Measurements from ENCODE around the gene ANKRD49. TPM values are rescaled to one million over a fixed set of nuclear protein-coding genes. Genes with fewer than 3 reads are reported as not detected.
"Not testable (repeated sequence)": the region's sequence is repeated elsewhere in the genome, so short reads cannot be mapped to it uniquely, and the experiment has no call there.

The ANKRD49 gene
- total and polyA plus RNA-seq, 10 of the 15 experiments (the other 5 are each of a cell fraction or from before 2014, with no cell fraction given), result 19.2 to 46.6 (median 33.6) TPM

DNA sequence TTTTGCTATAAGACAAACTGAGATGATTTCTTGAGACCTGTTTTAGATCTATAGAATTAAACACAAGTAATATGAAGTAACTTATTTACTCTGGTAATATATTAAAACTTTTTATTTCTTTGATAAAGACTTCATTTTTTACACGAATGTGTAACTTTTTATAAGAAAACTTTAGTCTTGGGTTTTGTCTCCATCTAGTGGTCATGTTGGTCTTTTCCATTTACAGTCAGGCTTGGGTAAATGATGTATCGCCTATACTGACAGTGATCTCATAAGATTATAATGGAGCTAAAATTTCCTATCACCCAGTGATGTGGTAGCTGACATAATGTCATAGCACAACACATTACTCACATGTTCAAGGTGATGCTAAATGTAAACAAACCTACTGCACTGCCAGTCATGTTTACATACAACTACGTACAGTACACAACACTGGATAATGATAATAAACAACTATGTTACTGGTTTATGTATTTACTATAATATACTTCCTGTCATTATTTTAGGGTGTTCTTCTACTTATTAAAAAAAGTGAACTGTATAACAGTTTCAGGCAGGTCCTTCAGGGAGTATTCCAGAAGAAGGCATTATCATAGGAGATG is 11.0 kb downstream of the ANKRD49 start:
- DNase-seq (ENCODE audit: low read depth, low spot score), result no peak
- ChIA-PET SMC1A (ENCODE audit: uncharacterized antibody, unreplicated experiment) (interaction anchor here (0.8 to 5.6 kb wide), 23 partner anchors 12 to 609 kb away, joined by 3 to 59 read pairs (median 4); no protein-coding TSS in a partner anchor), CTCF (interaction anchor here (0.6 to 5.0 kb wide), 48 partner anchors 9 to 609 kb away, joined by 3 to 88 read pairs (median 4); partner anchors contain the start of genes ANKRD49 and MRE11), POLR2A (no interaction called here), RAD21 (ENCODE audit: unreplicated experiment) (interaction anchor here (0.5 to 1.6 kb wide), 26 partner anchors 10 to 841 kb away, joined by 3 to 20 read pairs (median 4); partner anchors contain the start of genes CWC15, KDM4D and PANX1)
- 2% methylated on average over 3 of the region's 3 CpGs for WGBS (ENCODE audit: insufficient coverage, insufficient replicate concordance, low lambda C conversion rate, missing lambda C conversion rate)
- ATAC-seq, result peak; percentile 84
- no peaks in the 10 kb centered on the region for H3K79me2 ChIP-seq (ENCODE audit: control insufficient read depth, insufficient read depth, low read length)
- no peak overlapping the region for H3K4me3 ChIP-seq
- H3K27ac ChIP-seq (ENCODE audit: control insufficient read depth, insufficient read depth), result no peak overlapping the region
- in situ Hi-C loops (cut with MboI), result loop anchor here (5.0 to 10.0 kb wide), 3 partner anchors 177 to 610 kb away; no protein-coding TSS in a partner anchor
- H3K9ac ChIP-seq (ENCODE audit: control insufficient read depth, insufficient read depth, low read length), result no peak overlapping the region
- H3K27me3 ChIP-seq (replicated peaks in 1 of 2; ENCODE audit: control insufficient read depth in 2 of 2, insufficient read depth in 2 of 2, low read length in 1 of 2), result no peaks in the 10 kb centered on the region
- BruUV-seq (replicated peaks), result no TSS peak
- no peak overlapping the region for H2AFZ ChIP-seq (ENCODE audit: control insufficient read depth, low read depth, low read length)
- no peaks in the 10 kb centered on the region for H4K20me1 ChIP-seq (ENCODE audit: control insufficient read depth, insufficient read depth)
- intact Hi-C loops (cut with micrococcal nuclease; ENCODE audit: unreplicated experiment), result loop anchor here (1.0 to 5.0 kb wide), 5 partner anchors 88 to 610 kb away; no protein-coding TSS in a partner anchor
- TF ChIP-seq BHLHE40 (IDR thresholded peaks at IDR 0.05; ENCODE audit: borderline replicate concordance in 1 of 2, low read depth in 2 of 2, low read length in 1 of 2) (no peak), SMC3 (IDR thresholded peaks at IDR 0.05; ENCODE audit: borderline replicate concordance, low read length) (peak; percentile 73; the same call in 1 of the 2 replicates), RAD21 (IDR thresholded peaks at IDR 0.05; ENCODE audit: insufficient read depth, low read depth, low read length) (peak; percentile 85), NR2C2 (IDR thresholded peaks at IDR 0.05; ENCODE audit: borderline replicate concordance, control insufficient read depth, insufficient read length, low read depth) (no peak), CREB1 (IDR thresholded peaks at IDR 0.05; ENCODE audit: low read depth) (0 out of 2 replicates have a peak, but pooled peaks have one; percentile 29)
- TF ChIP-seq, protein P1, sequence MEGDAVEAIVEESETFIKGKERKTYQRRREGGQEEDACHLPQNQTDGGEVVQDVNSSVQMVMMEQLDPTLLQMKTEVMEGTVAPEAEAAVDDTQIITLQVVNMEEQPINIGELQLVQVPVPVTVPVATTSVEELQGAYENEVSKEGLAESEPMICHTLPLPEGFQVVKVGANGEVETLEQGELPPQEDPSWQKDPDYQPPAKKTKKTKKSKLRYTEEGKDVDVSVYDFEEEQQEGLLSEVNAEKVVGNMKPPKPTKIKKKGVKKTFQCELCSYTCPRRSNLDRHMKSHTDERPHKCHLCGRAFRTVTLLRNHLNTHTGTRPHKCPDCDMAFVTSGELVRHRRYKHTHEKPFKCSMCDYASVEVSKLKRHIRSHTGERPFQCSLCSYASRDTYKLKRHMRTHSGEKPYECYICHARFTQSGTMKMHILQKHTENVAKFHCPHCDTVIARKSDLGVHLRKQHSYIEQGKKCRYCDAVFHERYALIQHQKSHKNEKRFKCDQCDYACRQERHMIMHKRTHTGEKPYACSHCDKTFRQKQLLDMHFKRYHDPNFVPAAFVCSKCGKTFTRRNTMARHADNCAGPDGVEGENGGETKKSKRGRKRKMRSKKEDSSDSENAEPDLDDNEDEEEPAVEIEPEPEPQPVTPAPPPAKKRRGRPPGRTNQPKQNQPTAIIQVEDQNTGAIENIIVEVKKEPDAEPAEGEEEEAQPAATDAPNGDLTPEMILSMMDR (IDR thresholded peaks at IDR 0.05 in 2 of 3, conservative IDR thresholded peaks at IDR 0.05 in 1 of 3; ENCODE audit: control insufficient read depth in 2 of 3, extremely low read depth in 1 of 3, insufficient read depth in 1 of 3, low read depth in 3 of 3, low read length in 3 of 3), result peak; percentile 49 to 69 (median 55); a peak in 5 of 6 replicates
- FAIRE-seq, result peak; percentile 83
- no peaks in the 10 kb centered on the region for H3K9me3 ChIP-seq (replicated peaks; ENCODE audit: control insufficient read depth, insufficient read depth, low read length)
- no peaks in the 10 kb centered on the region; a peak in 1 of 4 replicates for H3K36me3 ChIP-seq (ENCODE audit: control insufficient read depth in 2 of 2, insufficient read depth in 2 of 2, low read length in 1 of 2)
- H3K4me1 ChIP-seq (ENCODE audit: control insufficient read depth, insufficient read depth, low read length), result no peaks in the 10 kb centered on the region
- no peak overlapping the region for H3K4me2 ChIP-seq (ENCODE audit: control insufficient read depth, insufficient read depth)

DNA sequence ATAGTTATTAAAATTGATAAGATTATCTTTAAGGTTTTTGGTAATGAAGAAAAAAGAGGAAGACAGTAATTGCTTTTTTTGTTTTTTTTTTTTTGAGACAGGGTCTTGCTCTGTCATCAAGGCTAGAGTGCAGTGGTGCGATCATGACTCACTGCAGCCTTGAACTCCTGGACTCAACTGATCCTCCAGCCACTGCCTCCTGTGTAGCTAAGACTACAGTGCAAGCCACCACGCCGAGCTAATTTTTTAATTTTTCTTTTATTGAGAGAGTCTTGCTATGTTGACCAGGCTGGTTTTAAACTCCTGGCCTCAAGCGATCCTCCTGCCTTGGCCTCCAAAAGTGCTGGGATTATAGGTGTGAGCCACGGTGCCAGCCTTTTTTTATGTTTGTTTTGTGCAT is 12.7 kb downstream of the ANKRD49 start:
- RAD21 ChIA-PET (ENCODE audit: unreplicated experiment), result interaction anchor here (0.6 to 1.4 kb wide), 3 partner anchors 89 to 611 kb away, joined by 3 to 8 read pairs (median 4); no protein-coding TSS in a partner anchor
- H3K79me2 ChIP-seq (ENCODE audit: control insufficient read depth, insufficient read depth, low read length); POLR2A ChIA-PET; H3K4me1 ChIP-seq (ENCODE audit: control insufficient read depth, insufficient read depth, low read length); H3K4me2 ChIP-seq (ENCODE audit: control insufficient read depth, insufficient read depth); BruUV-seq (replicated peaks); H3K4me3 ChIP-seq; DNase-seq (ENCODE audit: low read depth, low spot score); intact Hi-C loops (cut with micrococcal nuclease; ENCODE audit: unreplicated experiment); ATAC-seq; H3K9ac ChIP-seq (ENCODE audit: control insufficient read depth, insufficient read depth, low read length); H2AFZ ChIP-seq (ENCODE audit: control insufficient read depth, low read depth, low read length); H3K36me3 ChIP-seq (ENCODE audit: control insufficient read depth in 2 of 2, insufficient read depth in 2 of 2, low read length in 1 of 2); FAIRE-seq; H3K27me3 ChIP-seq (replicated peaks in 1 of 2; ENCODE audit: control insufficient read depth in 2 of 2, insufficient read depth in 2 of 2, low read length in 1 of 2); H4K20me1 ChIP-seq (ENCODE audit: control insufficient read depth, insufficient read depth); H3K27ac ChIP-seq (ENCODE audit: control insufficient read depth, insufficient read depth); H3K9me3 ChIP-seq (replicated peaks; ENCODE audit: control insufficient read depth, insufficient read depth, low read length): not testable (repeated sequence)
- CTCF ChIA-PET, result interaction anchor here (1.2 to 4.7 kb wide), 9 partner anchors 12 to 611 kb away, joined by 3 to 32 read pairs (median 9); no protein-coding TSS in a partner anchor
- WGBS (ENCODE audit: insufficient coverage, insufficient replicate concordance, low lambda C conversion rate, missing lambda C conversion rate), result 47% methylated on average over 5 of the region's 5 CpGs
- in situ Hi-C loops (cut with MboI), result loop anchor here (10.0 kb wide), 1 partner anchor 612 kb away; no protein-coding TSS in a partner anchor
- SMC1A ChIA-PET (ENCODE audit: uncharacterized antibody, unreplicated experiment), result interaction anchor here (1.2 to 2.2 kb wide), 5 partner anchors 9 to 611 kb away, joined by 3 to 8 read pairs (median 4); no protein-coding TSS in a partner anchor

Data from GM12878 (cell line).